Renal pelvis (tissue), 4 donors: ENCODE results near the gene HSD17B3. TPM values are rescaled to one million over a fixed set of nuclear protein-coding genes. Genes with fewer than 3 reads are reported as not detected.
"Not testable (repeated sequence)": the region's sequence is repeated elsewhere in the genome, so short reads cannot be mapped to it uniquely, and the experiment has no call there.

Experiments used
- DNase-seq: peaks from one replicate; pipeline ENCODE4 v3.0.0-alpha.2; 2013
- polyA plus RNA-seq, 3 donors: library from polyadenylated mRNA; unstranded; fragments of 120-200 nt; gene quantifications; one replicate each; pipeline ENCODE4 v1.2.1, GENCODE V29; 2013; ENCODE audit not compliant: insufficient read length in 3 of 3

HSD17B3 gene
- polyA plus RNA-seq, 3 donors: 0.31 to 1.5 (median 0.70) TPM

DNA sequence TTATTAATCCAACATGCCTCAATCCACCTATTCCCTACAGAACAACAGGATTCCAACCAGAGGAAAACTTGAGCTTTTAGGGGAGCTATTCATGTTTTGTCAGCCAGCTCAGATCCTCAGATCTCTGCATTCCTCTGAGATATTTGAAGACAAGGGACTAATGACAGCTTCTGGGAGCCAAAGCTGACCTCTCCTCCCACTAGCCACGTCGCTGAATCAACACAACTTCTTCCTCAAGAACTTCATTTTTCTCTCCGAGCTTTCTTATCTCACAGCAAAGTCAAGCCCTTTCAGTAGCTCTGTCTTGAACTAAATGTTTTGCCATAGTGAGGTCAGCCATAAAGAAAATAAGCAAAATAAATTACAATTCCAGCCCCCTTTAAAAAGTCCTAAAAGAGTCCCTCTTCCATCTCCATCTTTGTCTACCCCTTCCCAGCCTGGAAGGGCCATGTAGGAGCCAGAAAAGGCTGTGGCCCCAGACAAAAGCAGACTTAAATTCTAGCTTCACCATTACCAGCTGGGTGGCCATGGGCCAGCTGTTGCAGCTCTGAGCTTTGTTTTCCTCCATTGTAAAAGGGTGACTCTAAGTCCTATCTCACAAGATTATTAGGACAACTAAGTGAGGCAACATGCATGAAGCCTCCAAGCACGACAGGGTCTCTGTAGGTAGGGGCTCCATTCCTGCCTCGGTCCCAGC, 65.0 kb downstream of the HSD17B3 start:
- no peak for DNase-seq

DNA sequence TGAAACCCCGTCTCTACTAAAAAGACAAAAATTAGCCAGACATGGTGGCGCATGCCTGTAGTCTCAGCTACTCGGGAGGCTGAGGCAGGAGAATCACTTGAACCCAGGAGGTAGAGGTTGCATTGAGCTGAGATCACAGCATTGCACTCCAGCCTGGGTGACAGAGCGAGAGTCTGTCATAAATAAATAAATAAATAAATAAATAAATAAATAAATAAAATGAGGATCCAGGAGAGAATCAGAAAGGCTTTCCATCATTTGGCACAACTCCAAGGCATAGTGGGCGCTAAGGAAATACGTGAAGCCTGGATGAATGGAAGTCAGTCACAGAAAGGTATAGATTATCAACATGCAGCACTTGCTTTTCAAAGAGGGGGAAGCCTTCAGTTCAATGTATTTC, 65.6 kb downstream of the HSD17B3 start:
- DNase-seq: not testable (repeated sequence)

DNA sequence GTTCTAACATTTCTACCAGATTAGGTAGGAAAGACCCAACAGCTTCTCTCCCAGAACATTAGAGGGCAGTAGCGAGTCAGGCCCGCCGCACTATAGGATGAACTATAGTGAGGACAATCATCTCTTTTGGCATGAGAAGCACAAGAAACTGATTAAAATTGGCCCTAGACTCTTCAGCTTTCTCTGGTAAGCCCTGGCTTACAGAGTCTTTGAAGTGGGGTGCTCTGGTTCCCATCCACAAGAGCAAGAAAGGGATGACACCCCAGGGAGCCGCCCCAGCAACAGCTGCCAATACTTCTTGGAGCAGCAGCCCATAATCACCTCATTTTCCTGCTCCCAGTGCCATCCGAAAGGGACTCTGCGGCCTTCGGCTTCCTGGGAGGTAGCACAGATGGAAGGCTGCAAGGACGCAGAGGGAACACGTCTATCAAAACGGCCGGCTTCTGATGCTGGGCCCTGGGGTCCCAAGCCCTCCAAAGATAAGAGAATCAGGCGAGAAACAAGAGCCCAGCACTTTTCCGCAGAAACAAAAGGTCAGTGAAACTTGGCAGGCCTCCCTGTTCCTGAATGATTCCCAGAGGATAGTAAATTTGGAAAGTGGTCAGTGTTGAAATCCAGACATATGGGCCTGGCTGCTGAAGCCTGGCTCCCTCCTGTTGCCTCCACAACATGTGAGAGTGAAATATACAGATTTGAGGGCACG, 69.3 kb downstream of the HSD17B3 start:
- peak; percentile 78 for DNase-seq

DNA sequence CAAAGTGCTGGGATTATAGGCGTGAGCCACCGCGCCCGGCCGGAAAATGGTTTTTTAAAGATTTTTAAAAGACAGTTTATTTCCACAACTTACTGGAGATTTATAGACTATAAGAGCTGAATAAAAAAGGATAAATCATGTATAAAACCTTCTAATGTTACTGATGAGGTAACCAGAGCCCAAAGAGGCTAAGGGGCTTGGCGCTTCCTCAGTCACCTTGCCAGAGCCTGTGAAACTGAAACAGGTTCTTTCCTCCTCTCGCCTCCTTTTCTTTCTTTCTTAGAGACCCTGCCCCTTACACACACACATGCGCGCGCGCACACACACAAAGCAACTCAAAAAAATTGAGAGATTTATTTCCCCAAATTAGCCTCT, 69.8 kb downstream of the HSD17B3 start:
- no peak for DNase-seq

DNA sequence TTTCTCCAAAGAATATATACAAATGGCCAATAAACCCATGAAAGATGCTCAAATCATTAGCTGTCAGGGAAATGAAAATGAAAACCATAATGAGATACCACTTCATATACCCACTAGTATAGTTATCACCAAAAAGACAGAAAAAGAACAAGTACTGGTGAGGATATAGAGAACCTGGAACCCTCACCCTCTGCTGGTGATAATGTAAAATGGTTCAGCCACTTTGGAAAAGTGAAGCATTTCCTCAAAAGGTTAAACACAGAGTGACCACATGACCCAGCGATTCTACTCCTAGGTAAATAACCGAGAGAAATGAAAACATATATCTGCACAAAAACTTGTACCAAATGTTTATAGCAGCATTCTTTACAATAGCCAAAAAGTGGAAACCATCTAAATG, 72.0 kb downstream of the HSD17B3 start:
- DNase-seq: no peak

DNA sequence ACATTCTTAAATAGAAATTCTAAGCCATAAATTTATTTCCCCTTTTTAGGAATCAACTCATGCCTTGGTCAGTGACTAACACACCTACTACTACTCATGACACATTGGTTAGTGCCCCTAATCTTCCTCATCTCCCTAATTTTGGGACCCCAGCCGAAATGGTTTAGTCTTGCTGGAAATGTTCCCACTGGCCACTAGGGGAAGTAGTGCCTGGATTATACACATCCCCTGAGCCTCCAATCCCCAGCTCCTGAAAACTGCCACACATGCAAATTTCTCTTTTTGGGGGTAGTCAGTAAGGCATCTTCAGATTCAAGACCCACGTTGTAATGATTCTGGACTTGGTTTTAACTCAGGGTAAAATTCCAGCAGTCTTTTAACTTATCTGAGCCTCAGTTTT, 79.8 kb downstream of the HSD17B3 start:
- DNase-seq: no peak

DNA sequence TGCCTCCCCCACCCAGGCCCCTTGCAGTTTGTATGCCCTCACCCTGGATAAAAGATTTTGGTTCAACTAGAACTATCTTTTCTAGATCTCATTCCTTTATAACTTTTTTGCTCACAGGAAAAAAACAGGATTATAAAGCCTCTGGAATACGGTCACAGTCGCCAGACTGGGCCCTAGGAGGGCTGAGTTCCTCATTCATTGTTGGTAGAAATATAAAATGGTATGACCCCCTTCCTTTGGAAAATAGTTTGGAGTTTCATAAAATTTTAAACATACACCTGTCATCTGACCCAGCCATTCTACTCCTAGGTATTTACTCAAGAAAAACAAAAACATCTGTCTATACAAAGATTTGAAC, 82.1 kb downstream of the HSD17B3 start:
- no peak for DNase-seq

DNA sequence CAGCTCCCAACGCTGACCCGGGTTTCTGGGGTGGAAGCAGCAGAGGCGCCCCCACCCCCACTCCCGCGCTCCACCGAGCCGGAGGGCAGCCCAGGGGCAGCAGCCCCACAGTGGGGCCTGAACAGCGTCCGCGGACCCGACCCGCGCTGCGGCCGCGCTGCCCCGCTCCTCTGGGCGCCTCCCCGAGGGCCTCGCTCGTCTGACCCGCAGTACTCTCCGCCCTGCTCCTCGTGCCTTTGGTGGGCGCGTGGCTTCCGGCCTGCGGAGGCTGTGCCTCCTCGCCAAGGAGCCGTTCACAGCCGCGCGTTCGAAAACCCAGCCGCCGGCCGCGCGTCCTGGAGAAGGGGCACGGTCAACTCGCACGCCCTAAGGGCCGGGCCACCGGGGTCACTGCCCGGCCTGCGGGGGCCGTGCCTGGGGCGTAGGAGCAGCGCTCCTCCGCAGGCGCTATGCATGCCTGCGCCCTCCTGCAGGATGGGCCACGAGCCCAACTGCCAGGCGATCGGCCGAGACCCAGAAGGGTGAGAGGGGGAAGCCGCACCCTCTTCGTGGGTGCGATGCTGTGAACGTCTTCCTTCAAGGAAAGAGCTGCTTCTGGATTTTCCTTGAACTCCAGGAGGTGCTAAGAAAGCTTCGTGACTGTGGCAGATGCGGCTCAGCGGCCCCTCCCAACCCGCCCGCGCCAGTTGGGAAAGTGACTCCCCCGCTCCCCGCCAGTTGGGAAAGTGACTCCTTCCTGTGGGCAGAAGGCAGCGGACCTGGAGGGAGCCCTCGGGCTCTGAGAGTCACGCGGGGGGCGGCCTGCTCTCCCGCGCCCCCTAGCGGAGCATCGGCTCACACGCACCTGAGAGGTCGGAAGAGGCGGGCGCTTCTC, 82.7 kb downstream of the HSD17B3 start:
- DNase-seq: peak; percentile 54

DNA sequence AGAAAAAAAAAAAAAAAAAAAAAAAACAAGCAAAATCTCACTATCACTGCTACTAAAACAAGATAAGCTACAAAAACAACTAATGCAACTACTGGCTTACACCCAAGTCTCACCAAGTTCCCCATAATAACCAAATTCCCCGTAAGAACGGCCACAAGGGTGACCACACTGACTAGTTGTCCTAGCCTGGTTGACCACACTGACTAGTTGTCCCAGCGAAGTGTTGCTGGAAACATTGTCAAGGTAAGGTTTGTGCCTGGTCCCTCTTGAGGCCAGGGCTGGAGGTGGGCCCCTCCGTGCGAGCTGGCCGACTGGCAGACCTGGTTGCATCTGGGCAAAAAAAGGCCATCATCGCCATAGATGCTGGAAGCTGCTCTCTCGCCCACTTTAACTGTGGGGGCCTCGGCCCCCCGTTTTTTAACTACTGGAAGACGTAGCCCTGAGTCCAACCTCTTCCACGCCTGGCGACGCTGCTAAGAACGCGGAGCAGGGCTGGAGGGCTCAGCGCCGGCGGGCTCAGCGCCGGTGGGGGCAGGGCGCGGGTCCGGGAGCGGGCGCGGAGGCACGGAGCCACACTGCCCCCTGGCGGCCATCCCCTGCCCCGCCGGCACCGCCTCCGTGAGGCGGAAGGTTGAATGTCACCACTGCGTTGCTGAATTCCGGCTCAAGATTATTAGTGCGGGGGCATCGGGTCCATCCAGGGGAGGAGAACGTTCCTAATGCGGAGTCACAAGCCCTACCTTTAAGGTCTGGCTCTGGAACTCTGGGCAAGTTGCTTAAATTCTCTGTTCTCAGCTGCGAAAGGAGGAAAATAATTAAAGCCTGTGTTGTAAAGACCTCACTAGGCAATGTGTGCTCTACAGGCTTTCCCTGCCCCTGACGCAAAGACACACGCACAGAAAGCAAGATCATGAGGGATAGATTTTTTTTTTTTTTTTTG, 84.0 kb downstream of the HSD17B3 start:
- peak; percentile 76 for DNase-seq

DNA sequence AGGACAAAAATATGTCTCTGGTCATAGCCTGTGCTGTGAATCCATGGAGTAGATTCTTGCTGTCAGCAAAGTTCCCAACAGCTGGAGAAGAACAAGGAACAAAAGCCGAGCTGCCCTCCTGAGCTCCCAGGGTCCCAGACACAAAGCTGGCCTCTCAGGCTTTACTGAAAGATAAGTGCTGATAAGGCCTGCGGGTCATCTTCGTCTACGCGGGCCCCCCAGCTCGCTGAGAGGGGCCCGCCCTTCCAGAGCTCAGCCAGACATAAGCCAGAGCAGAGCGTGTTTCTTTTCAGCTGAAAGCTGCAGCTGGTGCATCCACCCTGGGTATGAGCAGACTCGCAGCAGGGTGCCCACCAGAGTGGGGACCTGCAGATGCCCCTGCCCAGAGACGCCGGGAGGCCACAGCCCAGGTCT, 84.7 kb downstream of the HSD17B3 start:
- peak; percentile 60 for DNase-seq

DNA sequence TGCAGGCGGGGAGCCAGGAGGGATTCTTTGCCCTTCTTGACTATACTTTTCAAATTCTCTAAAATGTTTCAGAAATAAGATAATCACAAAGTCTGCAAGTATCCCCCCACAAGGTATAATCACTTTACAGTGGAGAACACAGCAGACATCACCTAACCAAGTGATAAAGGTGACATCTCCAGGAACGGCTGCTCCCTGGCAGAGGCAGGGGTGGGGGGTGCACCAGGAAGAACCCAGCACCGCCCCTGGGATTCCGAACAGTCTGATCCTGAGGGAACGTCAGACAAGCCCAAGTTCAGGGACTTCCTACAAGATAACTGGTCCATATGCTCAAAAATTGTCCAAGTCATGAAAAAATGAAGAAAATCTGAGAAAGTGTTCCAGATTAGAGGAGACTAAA, 85.4 kb downstream of the HSD17B3 start:
- DNase-seq: no peak

DNA sequence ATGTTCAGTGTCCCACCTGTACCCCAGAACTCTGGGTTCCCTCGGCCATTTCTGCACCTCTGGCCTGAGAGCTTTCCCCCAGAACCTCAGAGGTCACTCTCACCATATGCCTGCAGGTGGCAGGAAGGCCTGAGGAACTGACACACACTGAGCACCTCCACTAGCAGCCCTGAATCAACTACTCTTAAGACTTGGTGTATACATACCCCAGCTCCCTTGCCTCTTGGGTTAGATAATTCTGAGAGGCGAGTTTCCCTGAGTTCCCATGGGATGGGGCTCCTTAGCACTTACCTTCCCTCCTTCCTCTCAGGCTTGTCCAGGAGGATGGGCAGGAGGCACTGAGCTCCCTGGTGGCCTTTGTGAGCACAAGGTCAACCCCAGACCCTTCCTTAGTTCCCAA, 86.1 kb downstream of the HSD17B3 start:
- DNase-seq: no peak

DNA sequence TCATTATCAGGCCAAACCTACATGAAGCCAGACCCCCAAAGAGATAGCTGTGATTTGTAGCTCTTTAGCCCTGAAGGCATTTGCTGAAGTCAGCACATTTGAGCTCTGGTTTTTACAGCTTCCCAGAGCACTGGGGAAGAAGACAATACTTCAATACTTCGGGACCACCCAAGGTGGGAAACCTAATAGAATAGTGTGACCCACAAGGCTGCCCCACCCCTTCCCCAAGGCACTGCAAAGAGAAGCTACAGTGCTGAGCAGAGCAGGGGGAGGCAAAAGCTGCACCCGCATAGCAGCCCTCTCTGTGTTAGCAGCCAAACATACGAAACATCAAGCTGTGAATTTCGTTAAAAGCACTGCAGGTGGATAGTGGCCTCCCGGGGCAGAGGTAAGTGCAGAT, 87.3 kb downstream of the HSD17B3 start:
- no peak for DNase-seq

DNA sequence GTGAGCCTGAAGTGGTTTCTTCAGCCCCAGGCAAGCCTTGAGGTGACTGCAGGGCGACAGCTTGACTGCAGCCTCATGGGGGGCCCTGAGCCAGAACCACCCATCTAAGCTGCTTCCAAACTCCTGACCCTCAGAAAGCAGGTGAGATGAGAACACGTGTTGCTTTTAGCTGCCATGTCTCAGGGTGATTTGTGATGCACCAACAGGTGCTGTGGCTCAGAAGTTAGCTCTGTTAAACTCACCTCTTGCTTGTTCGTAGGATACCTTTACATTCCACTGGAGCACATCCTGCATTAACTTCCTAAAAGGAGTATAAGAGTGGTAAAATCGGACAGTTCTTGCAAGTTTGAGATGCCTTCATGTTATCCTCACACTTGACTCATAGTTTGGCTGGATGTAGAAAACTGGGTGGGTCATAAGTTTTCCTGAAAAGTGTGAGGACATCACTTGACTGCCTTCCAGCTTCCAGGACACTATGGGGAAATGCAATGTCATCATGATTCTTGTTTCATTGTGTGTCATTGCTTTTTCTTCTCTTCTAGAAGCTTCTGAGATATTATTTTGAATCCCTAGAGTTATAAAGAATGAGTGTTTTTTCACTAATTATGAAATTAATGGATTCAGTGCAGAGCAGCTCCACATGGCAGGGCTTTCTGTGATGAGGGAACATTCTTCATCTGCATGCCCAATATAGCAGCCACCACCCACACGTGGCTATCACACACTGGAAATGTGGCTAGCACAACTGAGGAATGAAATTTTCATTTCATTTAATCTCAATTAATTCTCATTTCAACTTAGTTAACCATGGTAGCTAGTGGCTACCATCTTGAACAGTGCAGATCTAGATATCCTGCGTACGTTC, 92.3 kb downstream of the HSD17B3 start:
- no peak for DNase-seq

DNA sequence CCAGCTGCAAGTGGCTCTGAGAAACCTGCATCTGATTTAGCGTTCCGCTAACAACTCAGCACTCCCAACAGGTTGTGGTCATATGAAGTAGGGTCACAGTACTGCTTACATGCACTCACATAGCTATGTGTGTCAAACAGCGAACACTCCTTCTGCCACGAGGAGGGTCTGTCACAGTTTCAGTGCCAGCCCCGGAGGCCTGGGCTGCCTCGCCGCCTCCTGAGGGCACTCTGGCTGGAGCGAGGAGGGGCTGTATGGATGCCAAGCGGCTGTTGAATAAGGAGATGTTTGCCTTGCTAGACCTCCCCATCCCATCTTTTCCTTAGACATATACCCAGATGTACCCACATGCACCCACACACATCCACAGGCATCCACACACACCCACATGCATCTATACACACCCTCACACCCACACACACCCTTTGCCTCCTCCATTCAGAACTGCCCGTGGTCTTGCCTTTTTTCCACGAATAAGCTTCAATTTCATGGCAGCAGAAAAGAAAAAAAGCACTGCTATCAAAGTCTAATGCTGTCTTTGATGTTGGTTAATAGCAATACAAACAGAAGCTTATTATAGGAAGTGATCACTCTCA, 95.7 kb downstream of the HSD17B3 start:
- no peak for DNase-seq

DNA sequence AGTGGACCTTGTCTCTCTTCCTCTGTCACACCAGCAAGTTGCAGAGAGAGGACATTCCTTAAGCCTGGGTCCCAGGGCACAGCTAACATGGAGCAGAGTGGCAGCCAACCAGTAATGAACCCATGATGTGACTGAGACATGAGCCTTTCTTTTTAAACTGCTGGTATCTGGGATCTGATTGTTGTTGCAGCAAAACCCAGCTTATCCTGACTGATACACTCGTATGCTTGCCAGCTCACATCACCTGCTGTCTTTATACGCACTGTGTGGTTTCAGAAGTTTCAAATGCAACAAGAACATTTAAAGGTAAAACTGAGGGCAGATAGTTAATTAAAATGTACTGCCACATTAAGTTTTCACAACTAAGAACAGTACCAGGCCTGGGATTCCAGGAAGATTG, 97.1 kb downstream of the HSD17B3 start:
- DNase-seq: no peak

DNA sequence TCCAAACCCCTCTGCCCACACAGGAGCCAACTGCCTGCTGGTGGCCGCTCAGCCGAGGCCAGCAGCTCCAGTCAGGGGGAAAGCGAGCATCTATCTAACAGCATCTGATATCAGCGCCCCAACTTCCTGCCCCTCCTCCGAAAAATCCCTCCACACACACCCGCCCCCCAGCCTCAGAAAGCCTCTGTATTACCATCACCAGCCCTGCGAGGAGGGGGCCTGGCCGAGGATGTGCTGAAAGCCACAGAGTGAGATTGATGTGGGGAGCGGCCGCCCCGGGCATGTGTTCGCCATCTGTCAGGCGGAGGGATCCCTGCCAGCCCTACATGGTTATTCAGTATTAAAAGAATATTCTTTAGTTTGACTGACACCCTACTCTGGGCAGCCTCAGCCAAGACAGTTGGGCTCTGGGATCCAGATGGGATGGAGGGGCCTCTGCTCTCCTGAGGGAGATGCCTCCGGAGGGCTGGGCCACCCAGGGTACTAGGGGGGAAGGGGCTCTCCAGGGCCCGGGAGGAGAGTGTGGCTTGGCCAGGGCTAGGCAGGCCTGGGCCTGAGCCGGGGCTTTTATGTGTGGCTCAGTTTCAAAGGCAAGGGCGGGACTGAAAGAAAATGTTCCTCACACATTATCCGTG, 98.0 kb downstream of the HSD17B3 start:
- no peak for DNase-seq

DNA sequence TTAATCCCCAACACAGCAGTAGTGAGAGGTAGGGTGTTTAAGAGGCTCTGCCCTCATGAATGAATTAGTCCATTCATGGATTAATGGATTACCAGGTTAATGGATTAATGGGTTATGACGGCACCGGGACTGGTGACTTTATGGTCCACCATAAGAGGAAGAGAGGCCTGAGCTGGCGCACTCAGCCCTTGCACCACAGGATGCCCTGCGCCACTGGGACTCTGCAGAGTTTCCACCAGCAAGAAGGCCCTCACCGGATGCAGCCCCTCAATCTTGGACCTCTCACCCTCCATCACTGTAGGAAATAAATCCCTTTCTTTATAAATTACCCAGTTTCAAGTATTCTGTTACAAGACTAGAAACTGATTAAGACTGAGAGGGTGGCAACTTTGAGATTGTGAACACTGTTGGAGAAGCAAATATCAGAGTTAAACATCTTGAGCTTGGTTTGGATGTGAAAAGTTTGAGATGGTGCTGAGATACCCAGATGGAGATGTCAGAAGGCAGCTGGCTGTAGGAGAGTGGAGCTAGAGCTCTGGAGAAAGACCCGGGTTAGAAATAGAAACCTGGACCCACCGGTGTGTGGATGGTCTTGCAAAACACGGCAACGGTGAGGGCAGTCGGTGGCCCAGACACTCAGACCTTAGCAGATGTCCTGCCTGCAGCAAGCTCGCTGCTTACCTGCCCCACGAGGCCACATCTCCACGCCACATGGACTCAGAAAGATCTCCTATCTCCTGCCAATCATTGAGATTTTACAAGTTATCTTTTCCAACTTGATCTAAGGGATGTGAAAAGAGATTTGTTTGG, 98.8 kb downstream of the HSD17B3 start:
- no peak for DNase-seq

DNA sequence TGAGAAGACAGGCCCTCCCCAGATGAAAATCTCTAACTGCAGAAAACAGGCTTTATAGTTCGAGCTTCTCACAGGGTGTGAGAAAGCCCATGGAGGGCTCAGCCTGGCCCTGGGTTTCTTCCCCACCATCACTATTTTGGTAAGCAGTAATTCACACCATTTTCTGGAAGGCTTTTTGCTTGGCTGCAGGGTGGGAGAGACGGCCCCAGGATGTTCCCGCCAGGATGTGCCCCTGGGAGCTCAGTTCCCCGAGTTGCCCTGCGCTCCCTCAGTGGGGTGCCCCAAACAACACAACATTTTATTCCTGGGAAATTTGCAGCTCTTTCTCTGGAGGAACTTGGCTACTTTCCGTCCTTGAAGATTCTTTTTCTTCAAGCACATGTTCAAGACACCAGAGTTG, 100.8 kb downstream of the HSD17B3 start:
- no peak for DNase-seq
